ENCODE results near the gene DAB1. TPM values are rescaled to one million over a fixed set of nuclear protein-coding genes. Genes with fewer than 3 reads are reported as not detected.

DAB1 gene
- total RNA-seq, 2 experiments from 2014 or later, result 0.52 to 0.61 TPM

GRCh38 chr1:57401671-57402070 lies 22.2 kb downstream of the DAB1 start:
- DNase-seq (no peak), ATAC-seq (ENCODE audit: poor library complexity) (no peak)
- no peaks in the 10 kb centered on the region for H3K9me3 ChIP-seq (ENCODE audit: control insufficient read depth in 1 of 2, insufficient read depth in 1 of 2, low read length in 2 of 2)
- ChIA-PET CTCF (no interaction called here), POLR2A (no interaction called here)
- Mint-ChIP-seq H3K27me3 (no peaks in the 10 kb centered on the region), H3K4me3 (no peak overlapping the region), H3K4me1 (ENCODE audit: low read depth) (no peaks in the 10 kb centered on the region), H3K9me3 (no peaks in the 10 kb centered on the region), H3K27ac (no peak overlapping the region), H3K36me3 (ENCODE audit: low read depth) (no peaks in the 10 kb centered on the region)
- H3K36me3 ChIP-seq (ENCODE audit: insufficient read depth, low read length), result no peaks in the 10 kb centered on the region
- intact Hi-C loops (cut with DNase I, micrococcal nuclease), result no loop called here
- no peak for TF ChIP-seq CTCF (IDR thresholded peaks at IDR 0.05)
- H3K27ac ChIP-seq (ENCODE audit: low read depth in 1 of 2, low read length in 2 of 2), result no peak overlapping the region
- H3K4me1 ChIP-seq (ENCODE audit: insufficient read depth, low read length), result no peaks in the 10 kb centered on the region
- no peak overlapping the region for H3K4me3 ChIP-seq (ENCODE audit: low read length)
- no peaks in the 10 kb centered on the region for H3K27me3 ChIP-seq (ENCODE audit: control insufficient read depth in 1 of 2, insufficient read depth in 2 of 2, low read length in 2 of 2)

GRCh38 chr1:57400048-57400447 lies 23.8 kb downstream of the DAB1 start:
- TF ChIP-seq CTCF (IDR thresholded peaks at IDR 0.05), result no peak
- Mint-ChIP-seq H3K36me3 (ENCODE audit: low read depth) (no peaks in the 10 kb centered on the region), H3K4me3 (no peak overlapping the region), H3K9me3 (no peaks in the 10 kb centered on the region), H3K27me3 (no peaks in the 10 kb centered on the region), H3K27ac (no peak overlapping the region), H3K4me1 (ENCODE audit: low read depth) (no peaks in the 10 kb centered on the region)
- CTCF ChIA-PET, result no interaction called here
- H3K27me3 ChIP-seq (ENCODE audit: control insufficient read depth in 1 of 2, insufficient read depth in 2 of 2, low read length in 2 of 2), result no peaks in the 10 kb centered on the region
- H3K27ac ChIP-seq (ENCODE audit: low read depth in 1 of 2, low read length in 2 of 2), result no peak overlapping the region
- intact Hi-C loops (cut with DNase I, micrococcal nuclease), result no loop called here
- H3K4me3 ChIP-seq (ENCODE audit: low read length), result no peak overlapping the region
- no peaks in the 10 kb centered on the region for H3K4me1 ChIP-seq (ENCODE audit: insufficient read depth, low read length)
- POLR2A ChIA-PET, result no interaction called here
- no peaks in the 10 kb centered on the region for H3K36me3 ChIP-seq (ENCODE audit: insufficient read depth, low read length)
- H3K9me3 ChIP-seq (ENCODE audit: control insufficient read depth in 1 of 2, insufficient read depth in 1 of 2, low read length in 2 of 2), result peaks cover 0 to 2% of the 10 kb centered on the region in 2 experiments
- DNase-seq (no peak), ATAC-seq (ENCODE audit: poor library complexity) (no peak)

- no peaks in the 10 kb centered on the region for H3K36me3 ChIP-seq (ENCODE audit: insufficient read depth, low read length)
- ATAC-seq (ENCODE audit: poor library complexity) (no peak), DNase-seq (no peak)
- no peak overlapping the region for H3K4me3 Mint-ChIP-seq
- no peaks in the 10 kb centered on the region for H3K36me3 Mint-ChIP-seq (ENCODE audit: low read depth)
- no peak overlapping the region for H3K27ac Mint-ChIP-seq
- no peaks in the 10 kb centered on the region for H3K27me3 Mint-ChIP-seq
- no peak overlapping the region for H3K27ac ChIP-seq (ENCODE audit: low read depth in 1 of 2, low read length in 2 of 2)
- no peaks in the 10 kb centered on the region for H3K9me3 Mint-ChIP-seq
- H3K27me3 ChIP-seq (ENCODE audit: control insufficient read depth in 1 of 2, insufficient read depth in 2 of 2, low read length in 2 of 2), result no peaks in the 10 kb centered on the region
- ChIA-PET CTCF (no interaction called here), POLR2A (no interaction called here)
- H3K4me3 ChIP-seq (ENCODE audit: low read length), result no peak overlapping the region
- no peaks in the 10 kb centered on the region for H3K4me1 ChIP-seq (ENCODE audit: insufficient read depth, low read length)
- no peak for TF ChIP-seq CTCF (IDR thresholded peaks at IDR 0.05)
- peaks cover 0 to 4% of the 10 kb centered on the region in 2 experiments for H3K9me3 ChIP-seq (ENCODE audit: control insufficient read depth in 1 of 2, insufficient read depth in 1 of 2, low read length in 2 of 2)
- H3K4me1 Mint-ChIP-seq (ENCODE audit: low read depth), result no peaks in the 10 kb centered on the region
- intact Hi-C loops (cut with DNase I, micrococcal nuclease), result no loop called here
Observed at GRCh38 chr1:57393058-57393584, 30.7 kb downstream of the DAB1 start.

Data from CD4-positive, alpha-beta T cell (primary cell).